GM12878 (cell line): Measurements from ENCODE around the gene ADGRV1. TPM values are rescaled to one million over a fixed set of nuclear protein-coding genes. Genes with fewer than 3 reads are reported as not detected.

Experiments used
- ATAC-seq: fragments of 200-7000 bp; cut with Tn5 transposase; 3 replicates; pipeline ENCODE4 v1.9.1; 2020; ENCODE audit warnings: mild to moderate bottlenecking, moderate library complexity
- BruUV-seq: library from RNA; stranded (reverse); fragments of 400-500 nt; replicated peaks from 2 replicates; lab custom pipeline; 2021; lab: Mats Ljungman, UMichigan
- CTCF ChIA-PET: fragments of 300-600 bp; sonication (Branson Sonifier 250); formaldehyde crosslinking; extraction: SDS; loops from one replicate; lab custom pipeline; 2021; ENCODE audit warnings: inconsistent platforms; lab: Yijun Ruan, JAX
- POLR2A ChIA-PET: fragments of 350-600 bp; formaldehyde crosslinking; extraction: SDS; loops from one replicate; lab custom pipeline; 2021; ENCODE audit warnings: inconsistent platforms; lab: Charles Lee
- RAD21 ChIA-PET: fragments of 300-600 bp; sonication (Branson Sonifier 250); formaldehyde crosslinking; loops from one replicate; lab custom pipeline; 2023; ENCODE audit warnings: antibody characterized with exemption; ENCODE audit not compliant: unreplicated experiment; lab: Charles Lee
- SMC1A ChIA-PET: fragments of 300-600 bp; sonication (Branson Sonifier 250); formaldehyde crosslinking; loops from one replicate; lab custom pipeline; 2023; ENCODE audit not compliant: unreplicated experiment, uncharacterized antibody; lab: Charles Lee
- DNase-seq: peaks from one replicate; pipeline ENCODE4 v3.0.0-alpha.2; 2011; ENCODE audit warnings: low read depth, low spot score
- FAIRE-seq: peaks from 3 replicates; lab custom pipeline; 2011; peaks lifted over from hg19 to GRCh38; lab: Jason Lieb, UNC
- H2AFZ ChIP-seq: 2 replicates; pipeline ENCODE4 v1.6.0; 2011; ENCODE audit warnings: low read depth, low read length, control low read depth; ENCODE audit not compliant: control insufficient read depth
- H3K27ac ChIP-seq: 2 replicates; pipeline ENCODE4 v1.5.1; 2011; ENCODE audit warnings: control low read depth; ENCODE audit not compliant: control insufficient read depth, insufficient read depth
- H3K27me3 ChIP-seq, 2 experiments: replicated peaks in 1 of 2; 2 replicates each; pipeline versions ENCODE4 v1.6.0 to v1.6.1; 2011; ENCODE audit warnings: low read length in 1 of 2; ENCODE audit not compliant: control insufficient read depth in 2 of 2, insufficient read depth in 2 of 2
- H3K36me3 ChIP-seq, 2 experiments: 2 replicates each; pipeline ENCODE4 v1.5.1; 2011; ENCODE audit warnings: low read length in 1 of 2; ENCODE audit not compliant: control insufficient read depth in 2 of 2, insufficient read depth in 2 of 2
- H3K4me1 ChIP-seq: 2 replicates; pipeline ENCODE4 v1.6.1; 2011; ENCODE audit warnings: mild to moderate bottlenecking, low read length, moderate library complexity, mixed read lengths; ENCODE audit not compliant: control insufficient read depth, insufficient read depth
- H3K4me2 ChIP-seq: 2 replicates; pipeline ENCODE4 v1.6.0; 2011; ENCODE audit warnings: control low read depth; ENCODE audit not compliant: control insufficient read depth, insufficient read depth
- H3K4me3 ChIP-seq: fragments of 200-600 bp; sonication (generic); 2 replicates; pipeline ENCODE4 v1.5.1; 2016
- H3K79me2 ChIP-seq: 2 replicates; pipeline ENCODE4 v1.6.0; 2011; ENCODE audit warnings: low read length; ENCODE audit not compliant: control insufficient read depth, insufficient read depth
- H3K9ac ChIP-seq: 2 replicates; pipeline ENCODE4 v1.8.0; 2011; ENCODE audit warnings: low read length, control low read depth, mixed read lengths; ENCODE audit not compliant: control insufficient read depth, insufficient read depth
- H3K9me3 ChIP-seq: replicated peaks from 3 replicates; pipeline ENCODE4 v1.5.1; 2011; ENCODE audit warnings: mild to moderate bottlenecking, low read length; ENCODE audit not compliant: control insufficient read depth, insufficient read depth
- H4K20me1 ChIP-seq: 2 replicates; pipeline ENCODE4 v1.6.0; 2011; ENCODE audit not compliant: control insufficient read depth, insufficient read depth
- CHD1 ChIP-seq: IDR thresholded peaks from 2 replicates; pipeline ENCODE4 v1.6.1; 2012; ENCODE audit warnings: low read depth, low read length, improper control_type of control experiment
- HDAC2 ChIP-seq: fragments of 200-600 bp; sonication (generic); IDR thresholded peaks from 2 replicates; pipeline ENCODE4 v1.6.1; 2017
- IKZF2 ChIP-seq, 2 experiments: fragments of 450-650 bp; IDR thresholded peaks; 2 replicates each; pipeline ENCODE4 v1.6.1; 2017; ENCODE audit warnings: mild to moderate bottlenecking in 2 of 2, moderate library complexity in 2 of 2
- RAD51 ChIP-seq: fragments of 450-650 bp; IDR thresholded peaks from 2 replicates; pipeline ENCODE4 v1.6.1; 2016; ENCODE audit warnings: moderate library complexity, mild to moderate bottlenecking, inconsistent platforms
- SIN3A ChIP-seq: IDR thresholded peaks from 2 replicates; pipeline ENCODE4 v1.6.1; 2012; ENCODE audit warnings: low read depth, low read length, improper control_type of control experiment
- TCF3 ChIP-seq: IDR thresholded peaks from 2 replicates; pipeline ENCODE4 v1.6.1; 2012; ENCODE audit warnings: low read depth, mild to moderate bottlenecking, low read length, borderline replicate concordance; ENCODE audit not compliant: insufficient read depth
- ZBED1 ChIP-seq: IDR thresholded peaks from 2 replicates; pipeline ENCODE4 v1.6.1; 2016; ENCODE audit warnings: borderline replicate concordance
- in situ Hi-C: fragments of 300-500 bp; cut with MboI; formaldehyde crosslinking; loops from 9 replicates; pipeline ENCODE4 v1.14.3; 2018; ENCODE audit warnings: mixed read lengths
- intact Hi-C: fragments of 100-400 bp; cut with micrococcal nuclease; formaldehyde crosslinking; loops from one replicate; pipeline ENCODE4 v1.14.2; 2022; ENCODE audit not compliant: unreplicated experiment
- polyA plus RNA-seq, 11 experiments: library from polyadenylated mRNA; depleted of rRNA in 4 of 11; unstranded in 6 of 11; stranded (reverse) in 5 of 11; fragments of >200 nt; fragmentation: Nextera tagmentation in 4 of 11; fragmentation: Illumina TruSeq in 1 of 11; extraction: Ambion mirVana in 4 of 11; extraction: Trizol in 1 of 11; gene quantifications; 1 replicate in 1 of 11; 2 replicates in 10 of 11; pipeline versions ENCODE4 v1.2.1 to v1.2.3, GENCODE V29; 2011 to 2016; ENCODE audit warnings: inconsistent platforms in 2 of 11, missing spikeins in 2 of 11, low read depth in 1 of 11
- total RNA-seq, 4 experiments: library from RNA; depleted of rRNA in 3 of 4; stranded (reverse); fragments of >200 nt in 3 of 4; fragmentation: Illumina TruSeq in 1 of 4; extraction: Trizol in 1 of 4; gene quantifications; 2 replicates each; pipeline versions ENCODE4 v1.2.1 to v1.2.3, GENCODE V29; 2013 to 2021
- TF ChIP-seq, protein P1 (sequence below): fragments of 450-650 bp; IDR thresholded peaks from 2 replicates; pipeline ENCODE4 v1.6.1; 2017; ENCODE audit warnings: mild to moderate bottlenecking, low read depth, inconsistent platforms; ENCODE audit not compliant: poor library complexity, severe bottlenecking
- TF ChIP-seq, protein P2 (sequence below): IDR thresholded peaks from 2 replicates; pipeline ENCODE4 v1.6.1; 2012; ENCODE audit warnings: low read depth, low read length, improper control_type of control experiment

Gene ADGRV1
- total and polyA plus RNA-seq, 10 of the 15 experiments (the other 5 are each of a cell fraction or from before 2014, with no cell fraction given): 0.04 to 8.1 (median 0.16) TPM; not detected in 1

DNA sequence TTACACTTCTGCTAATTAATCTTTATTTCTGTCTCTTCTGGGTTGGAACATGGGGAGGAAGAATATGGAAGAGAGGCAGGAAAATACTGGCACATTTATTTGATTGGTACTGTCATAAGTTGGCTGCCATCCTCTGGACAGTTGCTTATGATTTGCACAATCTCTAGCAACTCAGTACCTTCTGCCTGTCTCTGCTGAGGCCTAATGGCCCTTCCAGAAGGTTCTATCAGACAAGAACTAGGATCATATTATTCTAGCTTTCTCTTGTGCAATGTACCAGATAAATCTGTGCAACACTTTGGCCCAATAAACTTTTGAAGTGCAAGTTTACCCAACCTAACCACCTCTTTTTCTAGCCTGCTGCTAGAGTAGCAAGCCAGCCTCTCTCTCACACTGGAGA lies 489.5 kb downstream of the ADGRV1 start:
- in situ Hi-C loops (no loop called here), intact Hi-C loops (no loop called here)
- Histone ChIP-seq H3K9ac (no peak overlapping the region), H4K20me1 (no peaks in the 10 kb centered on the region), H3K79me2 (no peaks in the 10 kb centered on the region), H3K4me2 (no peak overlapping the region), H3K4me3 (no peak overlapping the region), H3K9me3 (no peaks in the 10 kb centered on the region; the same call in 2 of the 3 replicates), H3K4me1 (no peaks in the 10 kb centered on the region), H3K27ac (no peak overlapping the region), H3K27me3 (no peaks in the 10 kb centered on the region), H3K36me3 (no peaks in the 10 kb centered on the region), H2AFZ (no peak overlapping the region)
- ChIA-PET CTCF (no interaction called here), RAD21 (interaction anchor here (0.7 kb wide), 1 partner anchor 337 kb away, joined by 4 read pairs; no protein-coding TSS in a partner anchor), SMC1A (interaction anchor here (0.9 to 1.4 kb wide), 2 partner anchors 27 to 116 kb away, joined by 3 to 4 read pairs; no protein-coding TSS in a partner anchor), POLR2A (no interaction called here)
- no peak for DNase-seq
- ATAC-seq: no peak
- BruUV-seq: no TSS peak
- FAIRE-seq: no peak
- TF ChIP-seq, protein P1, sequence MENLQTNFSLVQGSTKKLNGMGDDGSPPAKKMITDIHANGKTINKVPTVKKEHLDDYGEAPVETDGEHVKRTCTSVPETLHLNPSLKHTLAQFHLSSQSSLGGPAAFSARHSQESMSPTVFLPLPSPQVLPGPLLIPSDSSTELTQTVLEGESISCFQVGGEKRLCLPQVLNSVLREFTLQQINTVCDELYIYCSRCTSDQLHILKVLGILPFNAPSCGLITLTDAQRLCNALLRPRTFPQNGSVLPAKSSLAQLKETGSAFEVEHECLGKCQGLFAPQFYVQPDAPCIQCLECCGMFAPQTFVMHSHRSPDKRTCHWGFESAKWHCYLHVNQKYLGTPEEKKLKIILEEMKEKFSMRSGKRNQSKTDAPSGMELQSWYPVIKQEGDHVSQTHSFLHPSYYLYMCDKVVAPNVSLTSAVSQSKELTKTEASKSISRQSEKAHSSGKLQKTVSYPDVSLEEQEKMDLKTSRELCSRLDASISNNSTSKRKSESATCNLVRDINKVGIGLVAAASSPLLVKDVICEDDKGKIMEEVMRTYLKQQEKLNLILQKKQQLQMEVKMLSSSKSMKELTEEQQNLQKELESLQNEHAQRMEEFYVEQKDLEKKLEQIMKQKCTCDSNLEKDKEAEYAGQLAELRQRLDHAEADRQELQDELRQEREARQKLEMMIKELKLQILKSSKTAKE: no peak
- no peak for TF ChIP-seq TCF3

DNA sequence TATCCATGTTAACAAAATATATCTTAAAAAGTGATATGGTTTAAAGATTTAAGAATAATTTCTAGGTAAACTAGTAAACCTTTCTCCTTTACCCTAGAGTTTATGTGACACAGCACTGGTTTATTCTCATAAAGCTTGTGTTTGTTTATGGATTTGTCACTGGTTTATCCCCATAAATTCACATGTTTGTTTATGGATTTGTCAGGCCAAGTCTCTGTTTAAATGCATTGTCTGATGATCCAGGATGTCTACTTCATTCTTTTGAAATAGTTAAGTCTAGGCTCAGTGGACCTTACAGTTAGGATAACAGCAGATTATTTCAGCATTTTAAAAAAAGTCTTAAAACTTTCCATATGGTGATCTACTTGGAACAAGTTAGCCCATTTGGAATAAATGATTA lies 490.5 kb downstream of the ADGRV1 start:
- no peak for FAIRE-seq
- SMC1A ChIA-PET: interaction anchor here (0.7 to 1.4 kb wide), 3 partner anchors 11 to 117 kb away, joined by 3 to 4 read pairs (median 3); no protein-coding TSS in a partner anchor
- TF ChIP-seq IKZF2 (IDR thresholded peaks at IDR 0.05) (no peak), RAD51 (no peak), CHD1 (no peak), HDAC2 (no peak), ZBED1 (no peak), SIN3A (no peak)
- TF ChIP-seq, protein P2, sequence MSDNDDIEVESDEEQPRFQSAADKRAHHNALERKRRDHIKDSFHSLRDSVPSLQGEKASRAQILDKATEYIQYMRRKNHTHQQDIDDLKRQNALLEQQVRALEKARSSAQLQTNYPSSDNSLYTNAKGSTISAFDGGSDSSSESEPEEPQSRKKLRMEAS: no peak
- no peak overlapping the region for H3K4me2 ChIP-seq
- H3K27me3 ChIP-seq: no peaks in the 10 kb centered on the region
- no peak overlapping the region for H3K9ac ChIP-seq
- in situ Hi-C loops (no loop called here), intact Hi-C loops (no loop called here)
- no peak overlapping the region for H3K4me3 ChIP-seq
- RAD21 ChIA-PET: interaction anchor here (1.4 kb wide), 1 partner anchor 66 kb away, joined by 3 read pairs; no protein-coding TSS in a partner anchor
- BruUV-seq: no TSS peak
- POLR2A ChIA-PET: no interaction called here
- CTCF ChIA-PET: no interaction called here
- no peak for DNase-seq
- H3K4me1 ChIP-seq: no peaks in the 10 kb centered on the region
- H3K79me2 ChIP-seq: no peaks in the 10 kb centered on the region
- H3K9me3 ChIP-seq: no peaks in the 10 kb centered on the region; the same call in 2 of the 3 replicates
- no peak for ATAC-seq
- H3K36me3 ChIP-seq: no peaks in the 10 kb centered on the region
- H4K20me1 ChIP-seq: no peaks in the 10 kb centered on the region
- no peak overlapping the region for H3K27ac ChIP-seq
- H2AFZ ChIP-seq: no peak overlapping the region
